A673 (cell line): ENCODE results near the gene IFNA13. TPM values are rescaled to one million over a fixed set of nuclear protein-coding genes. Genes with fewer than 3 reads are reported as not detected.

ENCODE experiments used
- Bru-seq: library from RNA; stranded (reverse); fragments of 400-500 nt; gene quantifications from one replicate; lab custom pipeline; 2021; lab: Mats Ljungman, UMichigan
- BruChase-seq, 2 experiments: library from RNA; stranded (reverse); fragments of 400-500 nt; gene quantifications; one replicate each; lab custom pipeline; 2021; lab: Mats Ljungman, UMichigan
- BruUV-seq: library from RNA; stranded (reverse); fragments of 400-500 nt; replicated peaks from 2 replicates; lab custom pipeline; 2021; lab: Mats Ljungman, UMichigan
- CTCF ChIA-PET: fragments of 300-600 bp; sonication (Branson Sonifier 250); formaldehyde crosslinking; loops from one replicate; lab custom pipeline; 2022; ENCODE audit warnings: antibody characterized with exemption; lab: Charles Lee
- POLR2A ChIA-PET: fragments of 300-600 bp; sonication (Branson Sonifier 250); formaldehyde crosslinking; loops from one replicate; lab custom pipeline; 2022; ENCODE audit warnings: antibody characterized with exemption; ENCODE audit not compliant: low non-redundant PET; lab: Charles Lee
- DNase-seq: peaks from one replicate; pipeline ENCODE4 v3.0.0-alpha.2; 2015; ENCODE audit warnings: low spot score
- H3K27ac ChIP-seq: fragments of 200-600 bp; sonication (generic); 2 replicates; pipeline ENCODE4 v1.5.1; 2016; ENCODE audit warnings: mixed run types, low read depth, mild to moderate bottlenecking, mixed read lengths, antibody characterized with exemption, low read length; ENCODE audit not compliant: poor library complexity, severe bottlenecking
- H3K27me3 ChIP-seq: fragments of 200-600 bp; sonication (generic); replicated peaks from 2 replicates; pipeline ENCODE4 v1.6.1; 2017; ENCODE audit warnings: mixed run types, low read depth, mild to moderate bottlenecking, mixed read lengths, antibody characterized with exemption, low read length; ENCODE audit not compliant: insufficient read depth, poor library complexity
- H3K36me3 ChIP-seq: fragments of 200-600 bp; sonication (generic); 2 replicates; pipeline ENCODE4 v1.6.1; 2016; ENCODE audit warnings: mixed run types, mild to moderate bottlenecking, mixed read lengths, antibody characterized with exemption, low read length; ENCODE audit not compliant: insufficient read depth, poor library complexity, severe bottlenecking
- H3K4me1 ChIP-seq: fragments of 200-600 bp; sonication (generic); 2 replicates; pipeline ENCODE4 v1.6.1; 2017; ENCODE audit warnings: mixed run types, mild to moderate bottlenecking, mixed read lengths, antibody characterized with exemption, low read length; ENCODE audit not compliant: insufficient read depth, poor library complexity, severe bottlenecking
- H3K4me3 ChIP-seq: fragments of 200-600 bp; sonication (generic); 2 replicates; pipeline ENCODE4 v1.5.1; 2016; ENCODE audit warnings: low read depth, mixed run types, mild to moderate bottlenecking, mixed read lengths, low read length; ENCODE audit not compliant: poor library complexity, severe bottlenecking
- H3K9me3 ChIP-seq: fragments of 200-600 bp; sonication (generic); 2 replicates; pipeline ENCODE4 v1.6.1; 2016; ENCODE audit warnings: mixed run types, low read depth, mild to moderate bottlenecking, mixed read lengths, antibody characterized with exemption, low read length; ENCODE audit not compliant: poor library complexity, severe bottlenecking
- EZH2 ChIP-seq: fragments of 200-600 bp; sonication (generic); IDR thresholded peaks from 2 replicates; pipeline ENCODE4 v1.6.1; 2017; ENCODE audit warnings: borderline replicate concordance, low read depth, mild to moderate bottlenecking, mixed read lengths, antibody characterized with exemption, low read length; ENCODE audit not compliant: poor library complexity, severe bottlenecking
- intact Hi-C: fragments of 100-400 bp; cut with micrococcal nuclease; formaldehyde crosslinking; loops from one replicate; pipeline ENCODE4 v1.10.0; 2022; ENCODE audit not compliant: unreplicated experiment
- long read RNA-seq: library from polyadenylated mRNA; stranded (forward); transcript quantifications from one replicate; pipeline ENCODE4 v2.0.0, GENCODE V29; 2022
- total RNA-seq: library from RNA; stranded (reverse); gene quantifications from 2 replicates; pipeline ENCODE4 v1.2.3, GENCODE V29; 2021
- TF ChIP-seq, protein P1 (sequence below): fragments of 300-800, 200-600 bp; sonication (generic); conservative IDR thresholded peaks from 2 replicates; pipeline ENCODE4 v1.5.1; 2017; ENCODE audit warnings: low read depth, mild to moderate bottlenecking, antibody characterized with exemption, low read length, moderate library complexity, mixed read lengths

The IFNA13 gene
- total RNA-seq = not detected in 2 replicates
- Bru-seq, nascent RNA = not detected
- BruChase-seq, experiment 1, labeled RNA remaining after a 2-hour chase = not detected
- not detected for BruChase-seq, experiment 2, labeled RNA remaining after a 6-hour chase
- long read RNA-seq = 0 reads

DNA sequence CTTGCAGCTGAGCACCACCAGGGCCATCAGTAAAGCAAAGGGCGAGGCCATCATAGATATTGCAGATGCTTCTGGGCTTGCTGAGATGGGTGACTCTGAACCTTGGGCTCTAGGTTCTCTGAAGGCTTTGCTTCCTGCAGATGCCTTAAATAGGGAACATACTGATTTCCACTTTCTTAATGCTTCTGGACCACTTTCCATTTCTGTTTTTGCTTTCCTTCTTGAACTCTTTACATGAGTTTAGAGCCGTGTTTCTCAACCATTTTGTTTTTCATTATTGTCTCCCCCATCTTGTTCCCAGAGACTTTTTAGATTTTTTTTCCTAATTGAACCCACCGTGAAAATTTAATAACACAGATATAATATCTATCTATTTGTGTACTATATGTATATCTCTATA lies at the start of gene IFNA13:
Gene IFNA13 (minus strand): TSS at position 101 of the 400 bp plus-strand sequence. CDS start 47 bp downstream, at position 54.
- TF ChIP-seq, protein P1, sequence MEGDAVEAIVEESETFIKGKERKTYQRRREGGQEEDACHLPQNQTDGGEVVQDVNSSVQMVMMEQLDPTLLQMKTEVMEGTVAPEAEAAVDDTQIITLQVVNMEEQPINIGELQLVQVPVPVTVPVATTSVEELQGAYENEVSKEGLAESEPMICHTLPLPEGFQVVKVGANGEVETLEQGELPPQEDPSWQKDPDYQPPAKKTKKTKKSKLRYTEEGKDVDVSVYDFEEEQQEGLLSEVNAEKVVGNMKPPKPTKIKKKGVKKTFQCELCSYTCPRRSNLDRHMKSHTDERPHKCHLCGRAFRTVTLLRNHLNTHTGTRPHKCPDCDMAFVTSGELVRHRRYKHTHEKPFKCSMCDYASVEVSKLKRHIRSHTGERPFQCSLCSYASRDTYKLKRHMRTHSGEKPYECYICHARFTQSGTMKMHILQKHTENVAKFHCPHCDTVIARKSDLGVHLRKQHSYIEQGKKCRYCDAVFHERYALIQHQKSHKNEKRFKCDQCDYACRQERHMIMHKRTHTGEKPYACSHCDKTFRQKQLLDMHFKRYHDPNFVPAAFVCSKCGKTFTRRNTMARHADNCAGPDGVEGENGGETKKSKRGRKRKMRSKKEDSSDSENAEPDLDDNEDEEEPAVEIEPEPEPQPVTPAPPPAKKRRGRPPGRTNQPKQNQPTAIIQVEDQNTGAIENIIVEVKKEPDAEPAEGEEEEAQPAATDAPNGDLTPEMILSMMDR = no peak
- no peak for TF ChIP-seq EZH2
- no peak within 1 kb of the TSS for H3K27ac ChIP-seq
- H3K4me3 ChIP-seq = no peak within 1 kb of the TSS
- H3K4me1 ChIP-seq = no peaks in the 10 kb centered on the region
- intact Hi-C loops = no loop called here
- ChIA-PET POLR2A (no interaction called here), CTCF (no interaction called here)
- no peak for DNase-seq
- no peaks in the 10 kb centered on the region for H3K9me3 ChIP-seq
- no peaks in the 10 kb centered on the region for H3K27me3 ChIP-seq
- BruUV-seq = no TSS peak
- no peaks in the 10 kb centered on the region for H3K36me3 ChIP-seq

DNA sequence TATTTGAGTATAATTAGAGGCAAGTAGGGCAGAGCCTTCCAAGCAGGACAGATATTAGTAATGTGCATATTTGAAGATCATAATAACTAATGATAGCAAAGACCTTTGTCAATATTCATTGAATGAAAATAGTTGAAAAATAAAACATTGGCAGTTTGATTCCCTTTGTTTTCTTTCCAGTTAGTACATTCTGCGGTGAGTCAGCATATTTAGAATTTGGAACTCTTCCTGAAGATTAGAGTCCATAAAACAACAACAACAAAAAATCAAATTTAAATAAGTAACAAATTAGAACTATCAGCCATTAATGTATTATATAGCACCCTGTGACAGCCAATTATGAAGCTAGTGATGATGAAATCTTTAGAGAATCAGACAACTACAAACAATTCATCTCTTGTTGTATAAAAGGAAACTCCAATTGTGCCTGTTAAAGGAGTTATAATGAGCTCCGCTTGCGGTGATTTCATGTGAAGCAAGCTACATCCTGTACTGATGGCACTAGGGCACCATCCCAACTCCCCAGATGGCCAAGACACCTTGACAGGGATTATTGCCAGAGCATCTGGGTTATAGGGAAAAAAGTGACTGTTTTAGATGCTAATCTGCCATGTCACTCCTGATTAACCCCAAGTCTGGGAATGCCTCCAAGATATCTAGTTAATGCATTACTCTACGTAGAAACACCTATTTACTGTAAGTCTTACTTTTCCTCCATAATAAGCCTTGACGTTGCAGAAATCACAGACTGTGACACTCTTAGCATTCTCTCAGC lies 47.8 kb upstream of the IFNA13 start:
- Histone ChIP-seq H3K4me1 (no peaks in the 10 kb centered on the region), H3K27me3 (peaks cover 9% of the 10 kb centered on the region), H3K4me3 (no peak overlapping the region), H3K27ac (no peak overlapping the region), H3K9me3 (no peaks in the 10 kb centered on the region), H3K36me3 (no peaks in the 10 kb centered on the region)
- TF ChIP-seq EZH2 = no peak
- TF ChIP-seq, protein P1 = no peak
- no TSS peak for BruUV-seq
- POLR2A ChIA-PET = no interaction called here
- CTCF ChIA-PET = no interaction called here
- DNase-seq = no peak
- intact Hi-C loops = no loop called here

GRCh38 chr9:21414220-21414940 lies 46.5 kb upstream of the IFNA13 start:
- no peak overlapping the region for H3K4me3 ChIP-seq
- BruUV-seq = no TSS peak
- no peak for DNase-seq
- no peak overlapping the region for H3K27ac ChIP-seq
- no peaks in the 10 kb centered on the region for H3K9me3 ChIP-seq
- H3K27me3 ChIP-seq = peaks cover 9% of the 10 kb centered on the region
- H3K4me1 ChIP-seq = no peaks in the 10 kb centered on the region
- CTCF ChIA-PET = no interaction called here
- intact Hi-C loops = no loop called here
- POLR2A ChIA-PET = no interaction called here
- TF ChIP-seq, protein P1 = no peak
- TF ChIP-seq EZH2 = no peak
- H3K36me3 ChIP-seq = no peaks in the 10 kb centered on the region
